ENCODE results near the gene SLC44A1. TPM values are rescaled to one million over a fixed set of nuclear protein-coding genes. Genes with fewer than 3 reads are reported as not detected.

The SLC44A1 gene
- polyA plus RNA-seq, 1 of the 3 experiments (the other 2 are of a cell fraction) = 4.5 TPM

DNA sequence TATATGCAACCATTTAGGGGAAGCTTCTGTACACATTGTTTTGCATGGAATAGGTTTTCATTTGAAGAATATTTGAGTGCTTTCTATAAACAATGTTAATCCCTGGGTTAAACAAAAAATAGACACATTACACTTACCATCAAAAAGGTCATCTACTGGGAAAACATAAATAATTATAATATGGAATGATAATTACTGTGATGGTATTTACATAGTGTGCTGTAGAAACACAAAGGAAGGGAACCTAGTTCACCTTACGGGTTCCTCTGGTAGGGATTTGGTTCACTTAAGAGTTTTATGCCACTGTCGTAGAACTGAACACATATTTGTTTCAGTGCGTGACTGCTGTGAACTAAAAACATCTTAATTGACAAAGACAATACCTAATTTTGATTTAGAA is 44.9 kb downstream of the SLC44A1 start:
- Histone ChIP-seq H3K4me2 (no peak overlapping the region), H3K9me3 (no peaks in the 10 kb centered on the region), H3F3A (replicated peaks; ENCODE audit: insufficient read depth) (peaks cover 3% of the 10 kb centered on the region), H2AFZ (ENCODE audit: low read depth) (no peak overlapping the region), H3K9ac (no peak overlapping the region), H4K20me1 (ENCODE audit: insufficient read depth) (no peaks in the 10 kb centered on the region), H3K4me3 (ENCODE audit: low read depth in 2 of 2, low read length in 1 of 2) (no peak overlapping the region), H3K4me1 (ENCODE audit: control insufficient read depth in 1 of 2, insufficient read depth in 2 of 2, low read depth in 1 of 2, low read length in 1 of 2) (peaks cover 3 to 6% of the 10 kb centered on the region in 2 experiments; a peak in 3 of 4 replicates), H3K27me3 (ENCODE audit: insufficient read depth) (no peaks in the 10 kb centered on the region), H3K27ac (ENCODE audit: low read depth in 2 of 2, low read length in 1 of 2) (no peak overlapping the region), H3K79me2 (ENCODE audit: insufficient read depth) (no peaks in the 10 kb centered on the region), H3K36me3 (replicated peaks in 1 of 2; ENCODE audit: control insufficient read depth in 1 of 2, insufficient read depth in 2 of 2, low read length in 1 of 2) (no peaks in the 10 kb centered on the region), H3K9me2 (no peaks in the 10 kb centered on the region)
- CTCF ChIA-PET = no interaction called here
- POLR2A ChIA-PET = no interaction called here
- no peak for DNase-seq
- TF ChIP-seq NFIC (IDR thresholded peaks at IDR 0.05; ENCODE audit: borderline replicate concordance) (no peak), RXRA (IDR thresholded peaks at IDR 0.05; ENCODE audit: borderline replicate concordance, low read depth) (no peak)
- WGBS (ENCODE audit: low lambda C conversion rate) = 93% methylated on average over 3 of the region's 3 CpGs

DNA sequence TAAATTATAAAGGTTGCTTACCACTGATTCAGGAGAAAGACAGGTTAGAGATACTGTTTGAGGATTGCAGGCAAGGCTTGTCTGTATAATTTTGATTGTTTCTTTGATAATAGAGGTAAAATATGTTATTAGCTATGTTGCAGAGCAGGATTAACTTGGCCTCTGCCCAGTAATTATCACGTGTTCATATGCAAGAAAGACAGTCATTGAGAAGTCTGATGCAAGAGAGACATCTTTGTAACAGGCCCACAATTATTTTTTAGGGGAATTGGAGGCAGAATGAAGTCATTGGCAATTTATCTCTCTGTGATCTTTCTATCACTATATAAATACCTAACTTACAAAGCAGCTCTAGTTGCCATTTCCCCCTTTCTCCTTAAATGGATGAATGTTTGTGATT is 46.0 kb downstream of the SLC44A1 start:
- ChIA-PET CTCF (interaction anchor here (1.2 kb wide), 1 partner anchor 11 kb away, joined by 3 read pairs; no protein-coding TSS in a partner anchor), POLR2A (no interaction called here)
- no peak for DNase-seq
- no peaks in the 10 kb centered on the region for H3K27me3 ChIP-seq (ENCODE audit: insufficient read depth)
- WGBS (ENCODE audit: low lambda C conversion rate) = 41% methylated on average over 1 of the region's 1 CpG
- peaks cover 3 to 6% of the 10 kb centered on the region in 2 experiments; a peak in 3 of 4 replicates for H3K4me1 ChIP-seq (ENCODE audit: control insufficient read depth in 1 of 2, insufficient read depth in 2 of 2, low read depth in 1 of 2, low read length in 1 of 2)
- TF ChIP-seq YY1 (IDR thresholded peaks at IDR 0.05; ENCODE audit: low read depth) (no peak), RCOR1 (IDR thresholded peaks at IDR 0.05; ENCODE audit: low read length) (no peak), SIN3A (IDR thresholded peaks at IDR 0.05; ENCODE audit: borderline replicate concordance, low read depth, low read length) (no peak), EP300 (IDR thresholded peaks at IDR 0.05; ENCODE audit: borderline replicate concordance in 1 of 2, low read depth in 1 of 2, low read length in 1 of 2) (no peak)
- TF ChIP-seq, protein P1, sequence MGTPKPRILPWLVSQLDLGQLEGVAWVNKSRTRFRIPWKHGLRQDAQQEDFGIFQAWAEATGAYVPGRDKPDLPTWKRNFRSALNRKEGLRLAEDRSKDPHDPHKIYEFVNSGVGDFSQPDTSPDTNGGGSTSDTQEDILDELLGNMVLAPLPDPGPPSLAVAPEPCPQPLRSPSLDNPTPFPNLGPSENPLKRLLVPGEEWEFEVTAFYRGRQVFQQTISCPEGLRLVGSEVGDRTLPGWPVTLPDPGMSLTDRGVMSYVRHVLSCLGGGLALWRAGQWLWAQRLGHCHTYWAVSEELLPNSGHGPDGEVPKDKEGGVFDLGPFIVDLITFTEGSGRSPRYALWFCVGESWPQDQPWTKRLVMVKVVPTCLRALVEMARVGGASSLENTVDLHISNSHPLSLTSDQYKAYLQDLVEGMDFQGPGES (IDR thresholded peaks at IDR 0.05; ENCODE audit: low read depth, low read length) = no peak
- H3F3A ChIP-seq (replicated peaks; ENCODE audit: insufficient read depth) = peaks cover 3% of the 10 kb centered on the region
- H3K36me3 ChIP-seq (replicated peaks in 1 of 2; ENCODE audit: control insufficient read depth in 1 of 2, insufficient read depth in 2 of 2, low read length in 1 of 2) = no peaks in the 10 kb centered on the region
- H3K9me2 ChIP-seq = no peaks in the 10 kb centered on the region
- H3K4me2 ChIP-seq = no peak overlapping the region
- H2AFZ ChIP-seq (ENCODE audit: low read depth) = no peak overlapping the region
- H4K20me1 ChIP-seq (ENCODE audit: insufficient read depth) = no peaks in the 10 kb centered on the region
- H3K4me3 ChIP-seq (ENCODE audit: low read depth in 2 of 2, low read length in 1 of 2) = no peak overlapping the region
- no peaks in the 10 kb centered on the region for H3K79me2 ChIP-seq (ENCODE audit: insufficient read depth)
- H3K27ac ChIP-seq (ENCODE audit: low read depth in 2 of 2, low read length in 1 of 2) = peak overlapping the region in 1 of 2 experiments; percentile 20; a peak in 2 of 4 replicates
- H3K9me3 ChIP-seq = no peaks in the 10 kb centered on the region
- H3K9ac ChIP-seq = no peak overlapping the region

DNA sequence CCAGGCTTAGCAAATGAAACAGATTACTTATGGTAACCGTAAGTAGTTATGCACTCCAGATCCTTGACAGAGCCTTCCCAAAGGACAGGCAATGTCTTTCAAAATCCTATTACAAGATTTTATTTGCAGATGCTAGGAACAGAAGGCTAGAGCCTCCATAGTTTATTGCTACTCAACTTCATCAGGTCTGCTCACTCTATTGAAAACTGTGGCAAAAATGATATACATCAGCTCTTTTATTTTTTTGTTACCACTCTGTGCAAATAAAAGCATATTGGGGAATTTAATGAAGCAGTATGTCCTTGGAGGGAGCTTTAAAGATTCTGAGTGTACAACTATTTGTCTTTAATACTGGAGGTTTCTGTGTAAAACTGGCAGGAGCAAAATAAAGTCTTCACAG is 46.5 kb downstream of the SLC44A1 start:
- CTCF ChIA-PET = interaction anchor here (1.2 kb wide), 1 partner anchor 10 kb away, joined by 3 read pairs; no protein-coding TSS in a partner anchor
- Histone ChIP-seq H3K27ac (ENCODE audit: low read depth in 2 of 2, low read length in 1 of 2) (peak overlapping the region in 1 of 2 experiments; percentile 20; a peak in 1 of 4 replicates), H3K9me3 (no peaks in the 10 kb centered on the region), H2AFZ (ENCODE audit: low read depth) (no peak overlapping the region), H3K36me3 (replicated peaks in 1 of 2; ENCODE audit: control insufficient read depth in 1 of 2, insufficient read depth in 2 of 2, low read length in 1 of 2) (no peaks in the 10 kb centered on the region), H3K4me3 (ENCODE audit: low read depth in 2 of 2, low read length in 1 of 2) (no peak overlapping the region), H3F3A (replicated peaks; ENCODE audit: insufficient read depth) (peaks cover 3% of the 10 kb centered on the region), H3K4me2 (no peak overlapping the region), H3K27me3 (ENCODE audit: insufficient read depth) (no peaks in the 10 kb centered on the region), H3K9ac (no peak overlapping the region), H3K79me2 (ENCODE audit: insufficient read depth) (no peaks in the 10 kb centered on the region), H3K9me2 (no peaks in the 10 kb centered on the region), H3K4me1 (ENCODE audit: control insufficient read depth in 1 of 2, insufficient read depth in 2 of 2, low read depth in 1 of 2, low read length in 1 of 2) (peaks cover 3 to 8% of the 10 kb centered on the region in 2 experiments; a peak in 3 of 4 replicates), H4K20me1 (ENCODE audit: insufficient read depth) (no peaks in the 10 kb centered on the region)
- WGBS (ENCODE audit: low lambda C conversion rate) = 93% methylated on average over 1 of the region's 1 CpG
- DNase-seq = no peak
- POLR2A ChIA-PET = no interaction called here
- TF ChIP-seq YY1 (IDR thresholded peaks at IDR 0.05; ENCODE audit: low read depth) (no peak), MXI1 (IDR thresholded peaks at IDR 0.05; ENCODE audit: low read depth, low read length) (no peak), SMC3 (IDR thresholded peaks at IDR 0.05; ENCODE audit: low read depth, low read length) (no peak), EZH2phosphoT487 (IDR thresholded peaks at IDR 0.05; ENCODE audit: borderline replicate concordance, low read depth) (no peak), RXRA (IDR thresholded peaks at IDR 0.05; ENCODE audit: borderline replicate concordance, low read depth) (no peak), ELF1 (IDR thresholded peaks at IDR 0.05) (no peak), GABPA (IDR thresholded peaks at IDR 0.05; ENCODE audit: low read depth) (no peak), POLR2AphosphoS5 (IDR thresholded peaks at IDR 0.05; ENCODE audit: low read depth, low read length) (no peak), FOXJ3 (CRISPR knock-in tag; IDR thresholded peaks at IDR 0.05) (no peak)
